Measurements from ENCODE around the gene ARPC5.

The ARPC5 gene

DNA sequence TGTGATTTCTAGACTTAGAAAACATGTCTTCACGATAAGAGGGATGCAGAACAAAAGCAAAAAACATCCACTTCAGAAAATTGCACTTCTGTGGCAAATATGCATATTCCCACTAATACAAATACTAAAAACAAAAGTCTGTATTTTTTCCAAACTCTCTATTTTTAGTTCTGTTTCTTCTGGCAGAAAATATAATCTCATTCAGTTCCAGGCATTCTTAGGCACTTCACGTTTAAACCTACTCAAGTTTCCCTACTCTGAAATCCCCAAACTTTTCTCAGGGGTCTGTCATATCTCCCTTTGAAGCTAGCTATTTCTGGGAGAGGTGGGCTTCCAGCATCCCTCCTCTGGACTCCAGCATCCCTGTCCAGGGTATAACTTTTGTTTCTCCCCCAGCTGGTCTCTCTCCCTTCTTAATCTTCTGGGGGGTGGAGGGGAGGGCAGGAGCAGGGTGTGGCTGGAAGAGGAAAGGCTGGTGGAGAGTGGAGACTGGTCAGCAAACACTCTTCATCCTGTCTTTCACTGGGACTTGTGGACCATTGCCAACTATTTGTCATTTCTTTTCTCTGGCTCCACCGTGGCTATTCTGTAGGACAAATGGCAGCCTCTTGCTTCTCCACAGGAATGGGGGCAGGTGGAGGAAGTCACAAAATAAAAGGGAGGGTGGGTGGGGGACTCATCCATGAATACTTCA is 25.7 kb downstream of the ARPC5 start:
- DNase-seq: no peak

DNA sequence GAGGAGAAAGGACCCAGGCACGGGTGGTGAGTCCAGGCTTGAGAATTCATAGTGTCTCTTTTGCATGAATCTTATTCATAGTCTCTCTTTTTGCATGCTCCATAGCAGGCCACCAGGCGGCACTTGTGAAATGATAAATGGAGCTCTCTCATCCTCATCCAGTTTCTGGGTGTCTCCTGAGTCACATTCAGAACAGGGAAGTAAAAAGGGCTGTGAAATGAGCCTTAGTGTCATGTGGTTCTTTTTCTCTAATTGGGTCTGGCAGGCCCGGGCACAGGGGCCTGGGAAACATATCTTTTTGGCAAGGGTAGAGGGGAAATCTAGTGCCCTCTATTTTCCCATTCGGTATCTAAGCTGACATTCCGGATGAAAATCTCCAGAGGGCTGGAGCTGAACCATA is 26.3 kb downstream of the ARPC5 start:
- no peak for DNase-seq

DNA sequence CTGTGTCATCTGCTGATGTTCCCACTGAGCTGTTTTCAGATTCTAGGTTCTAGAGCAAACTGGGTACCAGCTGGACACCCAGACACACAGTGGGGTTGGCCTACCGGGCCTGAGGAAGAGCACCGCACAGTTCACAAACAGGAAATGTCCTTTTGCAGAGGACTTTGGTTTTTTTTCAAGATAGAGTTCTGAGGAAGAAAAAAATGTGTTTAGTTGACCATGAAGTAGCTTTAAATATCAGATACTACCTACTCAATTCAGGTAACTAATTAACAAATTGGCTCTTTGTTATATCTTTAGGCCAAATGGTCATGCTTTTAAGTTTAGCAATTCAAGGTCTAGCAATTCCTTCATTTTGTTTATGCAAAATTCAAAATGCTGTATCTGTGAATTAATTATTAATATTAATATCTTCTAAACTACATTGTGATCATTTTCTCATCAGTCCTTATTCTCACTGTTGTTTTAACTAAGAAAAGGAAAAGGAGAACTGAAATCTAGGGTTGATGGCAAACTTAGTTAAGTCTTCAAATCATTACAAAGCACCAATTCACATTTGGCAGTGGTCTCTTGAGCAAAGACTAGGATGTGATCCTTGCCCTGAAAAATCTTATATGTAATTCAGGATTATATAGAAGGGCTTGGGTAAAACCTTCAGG is 28.1 kb downstream of the ARPC5 start:
- DNase-seq: no peak

DNA sequence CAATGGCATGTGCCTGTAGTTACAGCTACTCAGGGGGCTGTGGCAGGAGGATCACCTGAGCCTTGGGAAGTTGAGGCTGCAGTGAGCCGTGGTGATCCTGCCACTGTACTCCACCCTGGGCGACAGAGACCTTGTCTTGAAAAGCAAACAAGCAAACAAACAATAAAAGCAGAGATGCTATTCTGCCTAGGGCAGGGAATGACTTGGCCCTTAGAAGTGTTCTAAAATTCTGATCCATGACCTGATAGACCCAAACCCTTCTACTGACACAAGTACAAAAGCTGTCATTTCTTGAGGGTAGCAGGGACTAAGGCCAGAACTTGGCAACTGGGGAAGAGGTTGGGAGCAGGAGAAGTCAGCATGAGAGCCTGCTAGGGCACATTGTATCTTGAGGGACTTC is 29.7 kb downstream of the ARPC5 start:
- no peak for DNase-seq

DNA sequence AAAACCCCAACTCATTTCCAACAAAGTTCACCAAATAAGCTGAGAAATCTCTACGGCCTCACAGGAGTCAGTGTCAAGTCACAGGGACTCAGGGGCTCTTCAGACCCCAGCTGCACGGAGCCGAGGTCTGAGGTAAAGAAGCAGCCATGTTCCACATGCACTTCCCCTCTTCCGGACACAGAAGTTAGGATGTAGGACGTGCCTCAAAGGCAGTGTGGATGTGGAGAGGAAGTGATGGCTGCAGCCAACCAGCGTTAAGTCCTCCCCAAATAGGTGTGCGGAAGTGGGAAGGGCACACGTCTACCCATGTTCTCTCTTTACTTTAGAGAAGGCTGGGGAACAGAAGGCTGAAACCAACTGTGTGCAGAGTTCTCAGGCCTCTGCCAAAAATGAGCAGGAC is 30.8 kb downstream of the ARPC5 start:
- DNase-seq: no peak

DNA sequence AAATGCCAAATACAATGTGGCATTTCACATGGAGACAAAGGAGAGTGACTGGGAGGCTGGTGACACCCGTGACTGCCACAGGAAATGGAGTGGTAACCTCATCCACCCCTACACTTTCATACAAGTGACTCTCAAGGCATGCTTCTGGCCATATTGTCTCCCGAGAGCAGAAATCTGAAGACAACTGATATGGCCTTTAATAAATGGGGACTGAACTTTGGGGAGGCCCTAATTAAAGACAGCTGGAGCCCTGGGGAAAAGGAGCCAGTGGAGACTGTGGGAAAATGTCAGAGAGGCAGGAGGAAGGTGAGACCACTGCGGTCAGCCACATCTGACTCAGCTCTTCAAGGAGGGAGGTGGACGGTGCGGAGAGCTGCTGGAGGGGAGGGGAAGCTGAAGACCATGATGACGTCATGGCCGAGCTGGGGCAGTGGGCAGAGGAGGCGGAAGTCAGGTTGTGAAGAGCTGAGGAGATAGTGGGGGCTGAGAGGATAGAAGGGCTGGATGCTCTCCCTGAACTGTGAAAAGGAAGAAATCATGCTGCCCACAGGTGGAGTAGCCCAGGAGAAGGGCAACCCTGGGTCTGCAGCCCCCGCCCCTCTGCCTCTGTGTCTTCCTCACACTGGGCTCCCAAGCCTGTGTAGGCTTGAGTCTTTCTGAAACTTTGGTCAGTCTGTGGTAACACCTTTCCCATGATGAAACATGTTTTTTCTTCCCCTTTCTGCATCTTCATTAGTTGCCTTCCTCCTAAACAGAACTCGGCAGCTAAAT is 31.4 kb downstream of the ARPC5 start:
- no peak for DNase-seq

DNA sequence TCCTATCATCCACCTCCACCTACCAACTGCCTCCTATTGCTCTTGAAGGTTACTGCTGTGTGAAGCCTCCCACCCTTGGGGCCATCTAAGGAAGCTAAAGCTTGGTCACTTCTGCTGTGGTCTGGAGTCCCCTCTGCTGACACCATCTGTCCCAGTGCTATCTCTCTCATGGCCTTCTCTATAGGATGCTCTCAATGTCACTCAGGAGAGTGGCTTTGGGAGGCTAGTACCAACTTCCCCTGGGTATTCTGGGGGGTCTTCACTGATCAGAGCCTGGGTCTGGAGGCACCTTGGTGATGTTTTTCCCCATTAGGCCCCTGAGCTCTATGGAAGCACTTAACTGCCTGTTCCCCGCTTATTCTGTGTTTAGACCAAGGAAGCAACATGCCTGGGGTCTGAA is 33.1 kb downstream of the ARPC5 start:
- no peak for DNase-seq

DNA sequence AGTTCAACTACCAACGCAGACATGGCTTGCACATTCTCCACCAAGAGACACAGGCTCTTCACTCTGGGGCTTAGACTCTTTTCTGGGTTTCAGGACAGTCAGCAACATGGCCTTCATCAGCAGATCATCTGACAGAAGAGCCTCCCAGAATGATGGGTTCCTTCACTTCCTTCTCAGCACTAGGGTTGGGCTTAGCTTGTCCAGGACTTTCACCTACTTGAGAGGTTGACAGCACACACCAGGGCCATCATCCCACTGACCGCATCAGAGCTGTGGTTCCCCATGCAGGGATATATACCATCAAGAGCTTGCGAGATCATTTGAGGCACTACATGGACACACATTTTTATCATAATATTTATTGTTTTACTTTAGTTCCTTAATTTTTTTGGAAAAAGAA is 34.9 kb downstream of the ARPC5 start:
- DNase-seq: no peak

DNA sequence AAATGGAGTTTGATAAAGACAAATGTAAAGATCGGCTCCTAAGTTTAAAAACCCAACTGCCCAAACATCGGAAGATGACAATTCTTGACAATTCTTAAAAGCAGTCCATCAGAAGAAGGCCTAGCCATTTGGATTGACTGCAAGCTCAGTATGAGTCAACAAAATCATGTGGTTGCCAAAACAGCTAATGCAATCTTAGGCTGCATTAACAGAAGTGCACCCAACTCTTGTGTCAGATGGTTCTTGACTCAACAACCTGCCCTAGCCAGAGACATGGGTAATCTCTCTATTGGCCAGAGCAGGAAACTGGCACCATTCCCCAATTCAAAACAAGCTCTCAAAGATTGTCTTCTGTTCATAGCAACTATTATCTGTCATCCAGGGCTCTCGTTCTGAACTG is 35.4 kb downstream of the ARPC5 start:
- no peak for DNase-seq

DNA sequence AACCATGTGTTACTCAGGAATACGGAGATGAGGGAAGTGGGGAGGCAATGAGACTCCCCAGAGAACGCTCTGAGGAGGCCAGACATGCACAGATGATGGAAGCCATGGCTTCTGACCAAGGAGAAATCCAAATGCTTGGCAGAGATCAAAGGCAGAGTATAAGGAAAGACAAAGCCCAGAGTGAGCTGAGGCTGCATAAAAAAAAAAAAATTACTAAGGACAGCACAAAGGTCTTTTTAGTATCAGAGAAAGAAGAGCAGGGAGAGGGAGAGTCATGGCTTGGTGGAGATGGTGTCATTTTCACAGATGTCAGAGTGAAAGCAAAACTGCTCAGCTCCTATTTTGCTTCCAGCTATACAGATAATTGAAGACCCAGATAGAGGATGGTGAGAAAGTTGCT is 37.2 kb downstream of the ARPC5 start:
- DNase-seq: no peak

DNA sequence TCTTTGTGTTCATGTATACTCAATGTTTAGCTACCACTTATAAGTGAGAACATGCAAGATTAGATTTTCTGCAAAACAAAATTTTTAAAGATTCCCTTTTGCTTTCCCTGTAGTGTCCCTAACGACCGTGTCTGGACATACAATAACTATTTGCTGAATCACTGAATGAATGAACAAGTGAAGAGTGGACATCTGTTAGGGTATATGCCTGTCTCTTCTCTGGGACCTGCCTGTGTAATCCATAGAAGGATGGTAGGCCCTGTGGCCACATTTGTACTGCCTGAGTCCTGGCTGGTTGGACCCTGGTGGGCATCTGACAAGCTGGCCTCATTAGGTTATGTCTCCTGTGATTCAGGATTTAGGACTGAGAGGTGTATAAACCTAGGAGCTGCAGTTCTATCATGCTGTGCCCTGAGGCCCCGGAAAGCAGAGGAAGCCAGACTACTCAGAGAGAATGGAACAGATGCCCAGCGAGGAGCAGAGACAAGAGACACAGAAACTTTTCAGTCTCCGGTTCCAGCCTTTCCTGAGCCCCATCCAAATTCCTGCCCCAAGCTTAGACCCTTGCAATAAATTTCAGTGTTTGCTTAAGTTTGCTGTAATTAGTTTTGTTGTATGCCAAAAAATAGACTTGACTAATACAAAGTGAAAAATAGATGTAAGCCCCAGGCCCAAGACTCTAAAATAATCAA is 37.8 kb downstream of the ARPC5 start:
- no peak for DNase-seq

DNA sequence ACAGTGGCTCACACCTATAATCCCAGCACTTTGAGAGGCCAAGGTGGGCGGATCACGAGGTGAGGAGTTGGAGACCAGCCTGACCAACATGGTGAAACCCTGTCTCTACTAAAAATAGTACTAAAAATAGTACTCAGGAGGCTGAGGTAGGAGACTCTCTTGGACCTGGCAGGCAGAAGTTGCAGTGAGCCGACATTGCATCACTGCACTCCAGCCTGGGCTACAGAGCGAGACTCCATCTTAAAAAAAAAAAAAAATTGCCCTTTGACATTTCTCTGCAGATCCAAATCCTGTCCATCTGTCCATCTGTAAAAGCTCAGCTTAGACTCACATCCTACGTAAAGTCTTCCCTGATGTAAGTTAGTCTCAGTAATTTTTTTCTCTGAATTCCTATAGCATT is 39.1 kb downstream of the ARPC5 start:
- no peak for DNase-seq

DNA sequence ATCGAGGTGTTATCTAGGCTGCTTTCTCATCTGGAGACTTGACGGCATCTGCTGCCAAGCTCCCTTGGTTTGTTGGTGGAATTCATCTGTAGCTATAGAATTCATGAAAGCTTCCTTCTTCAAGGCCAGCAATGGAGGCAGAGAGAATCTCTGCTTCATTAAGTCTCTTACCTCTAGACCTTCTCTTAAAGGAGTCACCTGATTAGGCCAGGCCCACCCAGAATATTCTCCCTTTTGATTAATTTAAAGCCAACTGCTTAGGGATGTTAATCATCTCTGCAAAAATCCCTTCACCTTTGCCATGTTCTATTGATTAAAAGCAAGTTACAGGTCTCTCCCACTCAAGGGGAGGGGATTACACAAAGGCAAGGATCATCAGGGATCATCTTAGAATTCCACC is 40.0 kb downstream of the ARPC5 start:
- DNase-seq: no peak

DNA sequence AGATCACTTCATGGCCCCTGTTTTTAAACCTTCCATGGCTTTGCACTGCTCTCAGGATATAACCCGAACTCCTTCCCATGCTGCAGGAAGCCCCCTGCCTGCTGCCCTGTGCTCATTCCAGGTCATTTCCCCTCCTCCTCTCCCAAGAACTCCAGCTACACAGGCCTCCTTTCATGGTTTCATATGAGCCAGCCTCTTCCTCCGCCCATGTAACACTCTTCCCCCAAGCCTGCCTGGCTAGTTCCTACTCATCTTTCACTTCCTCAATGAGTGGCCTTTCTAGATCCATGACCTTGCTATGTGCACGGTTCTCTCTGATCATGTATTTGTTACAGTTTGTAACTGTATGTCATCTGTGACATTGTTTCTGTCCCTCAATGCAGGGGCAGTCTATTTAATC is 42.2 kb downstream of the ARPC5 start:
- no peak for DNase-seq

DNA sequence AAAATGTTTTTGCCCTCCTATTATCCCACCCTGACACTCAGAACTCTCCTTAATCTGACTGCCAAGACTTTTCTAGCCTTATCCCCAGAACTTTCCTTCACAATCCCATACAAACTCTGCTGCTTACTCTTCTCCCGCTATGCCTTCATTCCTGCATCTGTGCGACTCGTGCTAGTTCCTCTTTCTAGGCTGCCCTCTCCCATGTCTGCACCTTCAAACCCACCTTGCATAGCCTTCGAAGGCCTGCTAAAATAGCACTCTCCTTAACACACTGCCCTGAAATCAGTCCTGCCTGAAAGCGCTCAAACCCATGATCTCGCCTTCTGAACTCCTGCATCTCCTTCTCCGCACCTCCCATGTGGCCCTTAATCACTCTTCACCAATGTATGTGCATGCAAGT is 42.9 kb downstream of the ARPC5 start:
- no peak for DNase-seq

DNA sequence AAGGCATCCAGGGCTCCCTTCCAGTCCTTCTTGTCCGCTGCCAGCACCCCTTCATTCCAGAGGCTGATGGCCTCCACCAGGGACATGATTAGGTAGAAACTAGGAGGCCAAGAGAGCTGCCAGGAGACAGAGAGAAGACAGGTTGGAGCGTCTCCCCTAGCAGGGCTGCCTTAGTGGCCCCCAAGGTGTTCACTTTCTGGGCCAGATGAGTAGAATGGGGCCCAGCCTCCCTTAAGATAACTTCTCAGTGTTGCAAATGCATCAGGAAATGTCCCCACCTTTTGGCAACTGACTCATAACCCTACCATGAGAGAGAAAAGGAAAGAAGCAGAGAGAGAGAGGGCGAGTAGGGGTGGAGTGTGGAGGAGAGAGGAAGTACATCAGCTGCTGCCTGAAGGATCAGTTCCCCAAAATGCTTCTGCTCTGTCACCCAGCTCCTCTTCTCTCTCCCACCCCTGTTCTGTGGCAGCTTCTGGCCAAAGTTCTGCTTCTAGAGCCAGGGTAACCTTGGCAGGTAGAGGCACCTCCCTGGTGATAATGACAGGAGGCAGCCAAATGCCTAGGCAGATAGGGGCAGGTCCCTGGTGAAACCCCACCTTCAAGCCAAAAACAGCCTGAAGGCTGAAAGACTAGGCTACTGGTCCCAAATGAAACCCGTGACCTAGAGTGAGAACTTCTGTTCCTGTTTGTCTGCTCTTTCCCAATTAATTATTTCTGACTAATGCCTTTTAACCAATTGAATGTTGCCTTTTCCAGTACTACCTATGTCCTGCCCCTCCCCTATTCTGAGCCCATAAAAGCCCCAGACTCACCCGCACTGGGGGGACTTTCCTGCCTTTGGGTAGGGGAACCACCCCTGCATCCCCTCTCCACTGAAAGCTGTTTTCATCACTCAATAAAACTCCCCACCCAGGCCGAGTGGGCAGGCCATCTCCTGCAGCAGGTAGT is 45.1 kb downstream of the ARPC5 start, which contains the start of gene NCF2:
Gene NCF2, minus strand, starts transcription at position 216 of the 948 bp plus-strand sequence. Its CDS starts 130 bp downstream, at position 86.
- peak; percentile 88 for DNase-seq

DNA sequence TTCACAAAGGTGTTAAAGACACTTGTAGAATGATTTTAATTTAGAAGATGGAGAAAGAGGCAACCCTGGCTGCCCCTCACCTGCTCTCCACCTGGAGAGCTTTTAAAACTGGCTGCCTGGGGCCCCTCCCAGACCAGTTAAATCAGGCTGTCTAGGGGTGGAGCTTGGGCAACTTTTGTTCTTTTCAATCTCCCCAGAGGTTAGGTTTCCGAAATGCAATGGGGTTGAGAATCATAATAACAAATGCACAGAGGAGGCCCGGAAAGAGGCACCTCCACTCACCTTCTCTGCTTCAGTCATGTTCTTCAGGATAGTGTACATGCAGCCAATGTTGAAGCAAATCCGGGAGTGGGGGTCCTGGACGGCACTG is 45.7 kb downstream of the ARPC5 start:
- peak; percentile 8 for DNase-seq

DNA sequence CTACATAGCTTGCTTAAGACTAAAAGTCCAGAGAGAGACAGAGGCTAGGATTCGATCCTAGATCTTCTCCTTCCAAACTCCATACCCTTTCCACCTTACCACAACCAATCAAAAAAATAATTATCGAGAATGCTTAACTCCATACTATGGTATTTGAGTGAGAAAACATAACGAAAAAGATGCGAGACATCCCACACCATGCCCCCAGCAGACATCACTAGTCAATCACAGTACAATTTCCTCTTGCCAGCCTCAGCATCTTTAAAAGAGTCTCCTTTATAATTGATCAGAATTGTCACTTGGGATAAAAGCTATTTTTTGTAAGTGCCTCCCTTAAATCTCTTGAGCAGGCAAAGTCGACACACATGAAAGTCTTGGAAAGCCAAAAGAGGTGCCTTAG is 46.2 kb downstream of the ARPC5 start:
- no peak for DNase-seq

DNA sequence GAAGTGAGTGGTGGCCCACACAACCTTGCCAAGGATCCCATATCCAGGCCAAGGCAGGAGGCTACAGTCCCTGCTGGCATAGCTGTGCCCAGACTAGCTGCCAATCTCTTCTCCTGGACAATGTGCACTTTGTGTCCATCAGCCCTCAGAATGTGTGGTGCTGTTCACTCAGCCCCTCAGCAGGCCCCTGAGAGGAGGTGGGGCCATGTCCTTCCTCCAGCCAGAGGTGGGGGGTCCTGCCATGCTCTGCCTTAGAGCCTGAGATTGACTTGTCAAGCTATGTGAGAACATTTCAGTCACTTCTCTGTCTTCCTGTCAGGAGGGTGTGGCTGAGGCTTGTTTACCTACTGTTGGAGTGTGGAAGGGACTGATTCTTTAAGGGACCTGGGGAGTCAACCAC is 46.8 kb downstream of the ARPC5 start:
- DNase-seq: no peak

DNA sequence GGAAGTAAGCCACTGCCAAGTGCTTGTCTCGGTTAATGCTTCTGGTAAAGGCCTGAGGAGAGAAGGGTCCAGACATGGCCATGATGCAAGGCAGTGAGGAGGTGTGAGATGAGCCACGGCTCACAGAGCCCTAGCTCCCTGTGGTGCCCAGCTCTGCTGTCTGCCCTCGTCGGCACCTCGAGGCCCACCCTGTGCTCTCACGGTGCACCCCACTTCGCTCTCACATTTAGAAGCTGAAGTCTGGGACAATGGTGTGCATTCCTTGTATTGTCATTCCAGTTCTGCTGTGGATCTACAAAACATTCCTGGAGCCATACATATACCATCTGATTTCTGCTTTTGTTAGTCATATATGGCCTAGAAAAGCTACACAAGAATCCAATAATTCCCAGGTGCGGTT is 48.7 kb downstream of the ARPC5 start:
- no peak for DNase-seq

DNA sequence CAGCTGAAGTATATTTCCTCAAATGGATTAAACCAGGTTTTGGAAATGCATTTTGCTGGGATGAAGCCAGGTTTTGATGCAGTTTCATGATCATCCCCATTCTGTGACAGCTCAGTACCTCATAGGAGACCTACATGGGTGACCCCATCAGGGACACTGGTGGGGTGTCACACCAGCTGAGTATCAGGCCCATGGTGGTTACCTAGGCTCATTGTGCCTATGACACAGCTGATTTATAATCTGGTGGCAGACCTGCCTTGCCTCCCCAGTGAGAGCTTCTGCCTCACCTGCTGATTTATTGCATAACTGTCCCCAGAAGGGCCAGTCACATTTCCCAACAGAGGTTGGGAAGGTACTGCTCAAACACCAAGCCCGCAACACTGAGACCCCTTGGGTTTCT is 49.1 kb downstream of the ARPC5 start:
- DNase-seq: no peak

DNA sequence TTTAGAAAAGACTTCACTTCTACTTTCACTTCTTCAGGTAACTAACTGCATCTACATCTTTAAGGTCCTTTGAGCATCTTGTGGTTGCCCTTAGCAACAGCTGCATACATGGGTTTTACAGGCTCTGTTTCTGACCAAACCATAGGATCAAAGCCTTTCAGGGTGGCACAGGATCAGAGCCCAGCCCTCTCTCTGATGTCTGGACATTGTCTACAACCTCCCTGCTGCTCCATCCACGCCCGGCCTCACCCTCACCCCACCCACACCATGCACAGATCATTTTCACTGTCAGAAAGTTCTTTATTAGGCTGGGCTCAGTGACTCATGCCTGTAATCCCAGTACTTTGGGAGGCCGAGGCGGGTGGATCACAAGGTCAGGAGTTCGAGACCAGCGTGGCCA is 50.5 kb downstream of the ARPC5 start:
- DNase-seq: no peak

All from activated CD4-positive, alpha-beta T cell treated with anti-CD3 and anti-CD28 coated beads, Interleukin-2, amount 50 U/mL, for 16 hours (primary cell).